ENCODE measurements around the gene ZIC2.
A peak's percentile ranks its signal among the peaks of the same experiment; 100 is the strongest.
"Not testable (repeated sequence)": the region's sequence is repeated elsewhere in the genome, so short reads cannot be mapped to it uniquely, and the experiment has no call there.

The ZIC2 gene

GRCh38 chr13:100032642-100033041, 51.1 kb downstream of the ZIC2 start:
- not testable (repeated sequence) for DNase-seq

GRCh38 chr13:100035936-100036335, 54.4 kb downstream of the ZIC2 start:
- peak; percentile 34 for DNase-seq
